ENCODE results near the gene FUCA1.

GRCh38 chr1:23801338-23801748, 66.7 kb downstream of the FUCA1 start:
- no peak for TF ChIP-seq CTCF (IDR thresholded peaks at IDR 0.05)
- no peak for TF ChIP-seq POLR2A (IDR thresholded peaks at IDR 0.05)
